Activated CD8-positive, alpha-beta memory T cell treated with anti-CD3 and anti-CD28 coated beads, Interleukin-2, amount 50 U/mL, for 24 hours (primary cell): ENCODE measurements around the gene DTD2.
"Not testable (repeated sequence)": the region's sequence is repeated elsewhere in the genome, so short reads cannot be mapped to it uniquely, and the experiment has no call there.

ENCODE experiments used
- DNase-seq: peaks from one replicate; pipeline ENCODE4 v3.0.0-alpha.2; 2020; ENCODE audit errors: extremely low read depth

Gene DTD2

GRCh38 chr14:31441273-31442111 is 15.8 kb downstream of the DTD2 start:
- DNase-seq, result no peak

- no peak for DNase-seq
Observed at GRCh38 chr14:31440280-31440679, 17.0 kb downstream of the DTD2 start.

- no peak for DNase-seq
Observed at GRCh38 chr14:31439561-31439960, 17.7 kb downstream of the DTD2 start.

DNA sequence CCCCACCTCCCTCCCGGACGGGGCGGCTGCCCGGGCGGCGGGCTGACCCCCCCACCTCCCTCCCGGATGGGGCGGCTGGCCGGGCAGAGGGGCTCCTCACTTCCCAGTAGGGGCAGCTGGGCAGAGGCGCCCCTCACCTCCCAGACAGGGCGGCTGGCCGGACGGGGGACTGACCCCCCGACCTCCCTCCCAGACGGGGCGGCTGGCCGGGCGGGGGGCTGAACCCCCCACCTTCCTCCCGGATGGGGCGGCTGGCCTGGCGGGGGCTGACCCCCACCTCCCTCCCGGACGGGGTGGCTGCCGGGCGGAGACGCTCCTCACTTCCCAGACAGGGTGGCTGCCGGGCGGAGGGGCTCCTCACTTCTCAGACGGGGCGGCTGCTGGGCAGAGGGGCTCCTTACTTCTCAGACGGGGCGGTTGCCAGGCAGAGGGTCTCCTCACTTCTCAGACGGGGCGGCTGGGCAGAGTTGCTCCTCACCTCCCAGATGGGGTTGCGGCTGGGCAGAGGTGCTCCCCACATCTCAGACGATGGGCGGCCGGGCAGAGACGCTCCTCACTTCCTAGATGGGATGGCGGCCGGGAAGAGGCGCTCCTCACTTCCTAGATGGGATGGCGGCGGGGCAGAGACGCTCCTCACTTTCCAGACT is 20.1 kb downstream of the DTD2 start:
- not testable (repeated sequence) for DNase-seq

DNA sequence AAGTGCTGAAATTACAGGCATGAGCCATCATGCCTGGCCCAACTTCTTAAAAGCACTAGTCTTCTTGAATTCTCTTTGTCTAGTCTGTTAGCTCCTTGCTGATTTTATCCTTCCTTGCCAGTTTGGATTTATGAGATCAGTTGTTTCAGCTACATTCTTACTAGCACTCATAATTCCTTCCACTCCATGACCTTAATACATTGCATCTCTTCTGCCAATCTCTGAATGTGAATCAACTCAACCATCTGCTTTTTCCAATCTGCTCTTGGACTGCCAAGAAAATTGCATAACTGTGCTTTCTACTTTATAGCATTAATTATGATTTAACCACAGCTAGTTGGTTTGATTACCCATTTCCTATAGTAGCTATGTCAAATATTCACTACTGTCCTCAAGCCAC is 22.0 kb downstream of the DTD2 start:
- DNase-seq, result no peak

- DNase-seq, result no peak
Observed at GRCh38 chr14:31430634-31431264, 26.6 kb downstream of the DTD2 start.

- no peak for DNase-seq
Observed at GRCh38 chr14:31429791-31430190, 27.5 kb downstream of the DTD2 start.

GRCh38 chr14:31428011-31428410 is 29.3 kb downstream of the DTD2 start:
- DNase-seq, result no peak

- DNase-seq, result no peak
Observed at GRCh38 chr14:31426663-31427062, 30.6 kb downstream of the DTD2 start.

- DNase-seq, result no peak
Observed at GRCh38 chr14:31425905-31426304, 31.4 kb downstream of the DTD2 start.

DNA sequence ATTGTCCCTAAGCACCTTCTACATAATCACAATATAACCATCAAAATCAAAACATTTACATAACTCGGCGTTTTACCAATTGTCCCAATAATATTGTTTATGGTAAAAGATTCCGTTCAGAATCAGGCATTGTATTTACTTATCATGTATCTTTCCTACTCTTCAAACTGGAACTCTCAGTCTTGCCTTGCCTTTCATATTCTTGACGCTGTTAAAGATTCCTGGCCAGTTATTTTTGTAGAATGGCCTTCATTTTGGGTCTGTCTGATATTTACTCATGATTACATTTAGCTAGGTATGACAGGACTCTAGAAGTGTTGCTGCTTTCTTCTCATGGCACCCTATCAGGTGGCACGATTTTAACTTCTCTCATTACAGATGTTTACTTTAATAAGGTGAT is 36.1 kb downstream of the DTD2 start:
- DNase-seq, result no peak

GRCh38 chr14:31420319-31421111 is 36.8 kb downstream of the DTD2 start, which contains the start of gene HEATR5A:
Gene HEATR5A, minus strand, starts transcription at chr14:31420550. Its CDS starts 17,575 bp downstream, at chr14:31402975.
- DNase-seq, result peak; percentile 77

DNA sequence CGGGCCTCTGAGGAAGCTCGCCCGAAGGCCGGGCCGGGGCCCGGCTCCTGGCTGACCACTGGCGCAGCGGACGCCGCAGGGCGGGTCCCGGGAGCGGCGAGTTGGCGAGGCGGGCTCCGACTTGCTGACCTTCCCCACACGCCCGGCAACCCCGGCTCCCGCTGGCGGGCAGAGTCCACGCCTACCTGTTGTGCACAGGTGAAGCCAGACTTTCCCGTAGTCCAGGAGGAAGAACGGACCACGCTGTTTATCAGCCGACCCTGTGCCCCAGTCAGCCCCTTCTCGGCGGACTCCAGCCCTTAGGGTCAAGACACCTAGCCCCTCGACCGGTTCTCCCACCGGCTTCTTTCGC is 37.4 kb downstream of the DTD2 start:
- no peak for DNase-seq

DNA sequence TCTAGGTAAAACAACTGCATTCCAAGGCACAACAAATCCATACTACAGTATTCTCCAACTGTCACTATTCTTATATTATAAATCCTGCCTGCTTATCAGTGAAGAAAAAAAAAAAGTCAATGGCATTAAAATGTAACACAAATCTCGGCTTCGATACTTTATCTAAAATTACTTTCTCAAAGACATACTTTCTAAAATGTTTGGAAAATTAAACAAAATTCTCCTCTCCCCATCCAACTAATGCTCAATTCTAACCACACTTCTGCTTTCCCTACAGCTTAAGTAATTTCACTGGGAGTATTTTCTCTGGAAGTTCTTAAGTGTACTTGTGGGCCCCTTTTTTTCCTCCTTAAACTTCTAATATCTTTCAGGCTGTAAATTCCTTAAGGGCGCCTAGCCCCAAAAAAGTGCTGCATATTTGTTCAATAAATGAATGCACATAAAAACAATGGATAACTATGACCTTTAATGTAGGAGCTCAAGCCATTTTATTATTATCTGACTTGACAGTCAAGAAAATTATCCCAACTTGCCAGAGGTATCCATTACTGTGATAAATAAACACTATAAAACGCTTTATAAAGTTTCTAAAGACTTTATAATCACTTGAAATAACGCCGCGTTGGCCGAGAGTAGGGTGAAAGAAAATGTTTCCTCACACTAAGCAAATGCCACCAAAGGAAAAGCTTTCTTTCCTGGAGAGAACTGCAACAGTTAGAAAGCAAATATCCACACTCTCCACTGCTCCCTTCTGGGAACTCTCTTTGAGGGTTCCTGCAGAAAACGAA is 37.9 kb downstream of the DTD2 start:
- DNase-seq, result no peak

DNA sequence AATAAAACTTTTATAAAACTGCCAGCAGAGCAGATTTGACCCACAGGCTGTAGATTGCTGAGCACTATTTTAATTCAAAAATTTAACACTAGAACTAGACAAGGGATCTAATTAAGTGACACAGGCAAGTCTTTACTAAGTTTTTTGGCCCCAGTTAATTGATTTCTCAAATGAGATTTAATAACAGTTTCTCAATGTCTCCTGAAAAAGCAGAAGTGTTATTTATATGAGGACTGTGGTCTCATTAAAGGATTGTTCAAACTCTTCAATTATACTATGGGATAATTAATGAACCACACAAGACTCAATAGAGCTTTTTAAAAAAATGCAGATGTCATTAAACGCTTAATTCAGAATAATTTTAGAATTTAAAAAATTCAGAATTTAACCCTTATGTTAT is 38.9 kb downstream of the DTD2 start:
- no peak for DNase-seq

GRCh38 chr14:31414190-31414833 is 43.0 kb downstream of the DTD2 start:
- no peak for DNase-seq

DNA sequence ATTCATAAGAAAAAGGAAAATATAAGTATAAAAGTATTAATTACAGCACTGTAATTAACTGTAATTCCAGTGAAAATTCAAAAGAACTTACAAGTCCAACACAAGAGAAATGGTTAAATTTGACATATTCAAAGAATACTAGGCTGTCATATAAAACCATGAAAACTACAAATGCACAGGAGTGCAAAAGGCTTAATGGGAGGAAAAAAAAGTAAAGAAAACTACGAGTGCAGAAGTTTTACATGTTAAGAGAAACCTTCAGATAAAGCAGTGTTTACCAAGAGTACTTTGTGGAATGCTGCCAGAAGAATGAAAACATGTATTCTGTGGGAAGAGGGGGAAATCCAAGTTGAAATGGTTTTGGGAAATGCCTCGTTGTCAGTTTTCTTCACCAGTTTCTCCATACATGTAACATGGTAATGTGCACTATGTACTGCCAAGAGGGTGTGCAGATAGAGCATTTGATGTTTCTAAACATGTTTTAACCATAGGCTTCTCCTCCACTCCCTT is 46.0 kb downstream of the DTD2 start:
- DNase-seq, result no peak

DNA sequence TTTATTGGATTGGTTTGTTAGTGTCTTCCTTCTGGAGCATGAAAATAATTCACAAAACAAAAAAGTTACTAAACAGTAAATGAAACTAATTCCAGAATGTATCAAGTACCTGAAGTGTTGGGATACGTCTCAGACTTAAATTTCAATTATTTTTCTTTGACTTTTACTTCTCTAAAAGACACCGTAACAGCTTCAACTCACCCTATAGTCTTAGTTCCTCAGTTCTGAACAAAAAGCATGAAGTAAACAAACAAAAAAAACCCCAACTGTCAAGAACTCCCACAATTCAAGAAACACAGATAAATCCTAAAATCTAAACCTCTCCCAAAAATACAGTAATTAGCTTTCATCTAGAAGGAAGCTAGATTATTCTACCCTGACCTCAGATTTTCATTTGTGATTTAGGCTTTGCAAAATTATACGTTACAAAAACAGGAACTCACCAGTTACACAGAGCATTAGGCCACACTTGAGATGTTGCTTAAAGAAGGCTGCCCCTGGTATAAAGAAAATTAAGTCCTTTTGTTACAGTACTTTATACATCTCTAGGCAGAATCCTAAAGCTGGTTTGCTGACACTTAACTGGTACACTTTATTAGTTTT is 47.2 kb downstream of the DTD2 start:
- no peak for DNase-seq

GRCh38 chr14:31408421-31408820 is 48.9 kb downstream of the DTD2 start:
- no peak for DNase-seq

- no peak for DNase-seq
Observed at GRCh38 chr14:31405599-31406232, 51.6 kb downstream of the DTD2 start.
